T1000 (cell line): Measurements from ENCODE around the gene PPP4C.
A peak's percentile ranks its signal among the peaks of the same experiment; 100 is the strongest.

Experiments
- DNase-seq: peaks from one replicate; lab custom pipeline; 2025; ENCODE audit warnings: mixed read lengths; lab: John Stamatoyannopoulos, UW

The PPP4C gene

DNA sequence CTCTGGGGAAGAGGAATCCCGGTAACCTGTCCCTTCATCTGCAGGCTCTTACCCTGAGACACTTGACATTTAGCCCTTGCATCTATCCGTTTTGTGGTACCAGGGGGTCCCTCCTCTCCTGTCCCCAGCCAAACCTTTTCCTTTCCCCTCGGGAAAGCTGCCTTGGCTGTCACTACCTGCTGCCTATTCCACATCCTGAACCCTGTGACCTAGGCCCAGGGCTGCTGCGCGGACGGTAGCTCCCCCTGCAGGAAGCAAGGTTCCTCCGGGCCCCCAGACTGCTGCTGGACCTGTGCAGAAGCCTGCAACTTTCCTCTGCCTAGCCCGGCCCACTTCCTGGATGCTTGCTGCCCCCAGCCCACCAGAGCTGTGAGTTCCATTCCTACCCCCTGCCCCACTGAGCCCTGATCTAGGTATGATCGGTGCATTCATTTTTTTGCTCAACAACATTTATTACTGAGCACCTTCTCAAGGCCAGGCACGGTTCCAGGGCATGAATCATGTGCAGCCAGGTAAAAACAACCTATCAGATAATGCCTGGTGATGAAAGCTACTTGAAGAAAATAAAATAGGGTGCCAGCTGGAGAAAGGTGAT, 20.7 kb upstream of the PPP4C start:
- no peak for DNase-seq

DNA sequence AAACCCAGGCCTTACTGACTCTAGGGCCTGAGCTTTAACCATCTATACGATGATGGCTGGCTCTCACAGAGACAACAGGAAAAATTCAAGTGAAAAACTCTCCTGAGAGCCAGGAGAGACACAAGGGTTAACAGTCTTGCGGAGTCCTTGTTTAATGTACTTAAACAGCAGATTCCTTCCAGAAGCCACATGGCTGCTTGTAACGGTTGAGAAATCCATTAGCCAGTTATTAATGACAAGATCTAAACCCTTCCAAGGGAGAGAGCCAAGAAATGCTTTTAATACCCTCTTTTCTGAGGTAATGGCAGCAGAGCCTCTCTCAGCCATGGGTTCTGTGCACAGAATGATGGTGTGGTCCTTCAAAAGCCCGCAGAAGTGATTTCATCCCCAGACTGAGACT, 15.4 kb upstream of the PPP4C start:
- no peak for DNase-seq

- DNase-seq, result no peak
These were observed 14.8 kb upstream of the PPP4C start for GRCh38 chr16:30060836-30061554.

- no peak for DNase-seq
These were observed 12.4 kb upstream of the PPP4C start for GRCh38 chr16:30063278-30063892.

- no peak for DNase-seq
These were observed 11.7 kb upstream of the PPP4C start for GRCh38 chr16:30063893-30064728.

GRCh38 chr16:30064729-30065101, 11.1 kb upstream of the PPP4C start:
- no peak for DNase-seq

DNA sequence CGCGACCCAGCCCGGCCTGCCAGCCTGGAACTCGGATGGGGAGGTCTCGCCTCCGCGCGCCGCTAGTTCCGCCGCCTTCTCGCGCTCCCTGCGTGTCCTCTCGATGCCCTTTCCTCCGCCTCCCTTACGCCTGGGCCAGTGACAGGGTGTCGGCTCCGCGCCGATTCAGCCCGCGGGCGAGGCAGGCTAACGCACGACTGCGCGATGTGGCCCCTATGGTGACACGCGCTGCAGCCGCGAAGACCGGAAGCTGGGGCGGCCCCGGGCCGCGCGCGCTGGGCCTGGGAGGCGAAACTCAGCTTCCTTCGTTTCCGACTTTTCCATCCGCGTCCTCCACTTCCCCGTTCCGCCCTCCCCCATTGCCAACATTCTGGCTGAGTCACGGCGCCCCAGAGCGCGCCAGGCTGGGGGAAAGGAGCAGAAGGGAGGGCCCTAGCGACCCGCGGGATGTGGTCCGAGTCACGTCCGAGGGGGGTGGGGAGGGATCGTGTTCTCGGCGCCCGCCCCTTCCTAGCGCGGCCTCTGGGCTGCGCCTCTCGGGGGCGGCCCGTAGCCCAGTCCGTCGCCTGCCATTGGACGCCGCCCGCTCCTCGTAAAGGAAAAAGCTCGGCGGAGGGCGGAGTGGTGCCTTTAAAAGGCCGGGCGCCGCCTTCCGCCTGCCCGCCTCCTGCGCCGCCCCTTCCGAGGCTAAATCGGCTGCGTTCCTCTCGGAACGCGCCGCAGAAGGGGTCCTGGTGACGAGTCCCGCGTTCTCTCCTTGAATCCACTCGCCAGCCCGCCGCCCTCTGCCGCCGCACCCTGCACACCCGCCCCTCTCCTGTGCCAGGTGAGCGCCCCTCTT, 10.5 kb upstream of the PPP4C start, which contains the start of gene ALDOA:
Gene ALDOA (plus strand): TSS at position 659 of the 841 bp plus-strand sequence. CDS start 1,138 bp downstream, outside the sequence.
- peak; percentile 98 for DNase-seq

GRCh38 chr16:30065943-30066760, 9.6 kb upstream of the PPP4C start:
- DNase-seq, result no peak

- DNase-seq, result no peak
These were observed 8.8 kb upstream of the PPP4C start for GRCh38 chr16:30066761-30067583.

GRCh38 chr16:30067584-30067916, 8.2 kb upstream of the PPP4C start:
- no peak for DNase-seq

DNA sequence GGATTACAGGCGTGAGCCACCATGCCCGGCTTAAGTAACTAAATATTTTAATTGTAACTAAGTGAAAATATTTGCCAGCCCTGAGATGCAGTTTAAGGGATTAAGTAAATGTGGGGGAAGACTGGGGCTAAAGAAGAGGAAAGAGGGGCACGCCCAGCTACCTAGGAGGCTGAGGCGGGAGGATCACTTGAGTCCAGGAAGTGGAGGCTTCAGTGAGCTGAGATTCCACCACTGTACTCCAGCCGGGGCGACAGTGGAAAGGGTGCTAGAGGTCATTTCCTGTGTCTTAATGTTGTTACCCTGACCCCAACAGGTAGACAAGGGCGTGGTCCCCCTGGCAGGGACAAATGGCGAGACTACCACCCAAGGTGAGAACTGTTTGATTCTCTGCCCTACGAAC, 7.5 kb upstream of the PPP4C start:
- no peak for DNase-seq

GRCh38 chr16:30068750-30069610, 6.8 kb upstream of the PPP4C start:
- no peak for DNase-seq

DNA sequence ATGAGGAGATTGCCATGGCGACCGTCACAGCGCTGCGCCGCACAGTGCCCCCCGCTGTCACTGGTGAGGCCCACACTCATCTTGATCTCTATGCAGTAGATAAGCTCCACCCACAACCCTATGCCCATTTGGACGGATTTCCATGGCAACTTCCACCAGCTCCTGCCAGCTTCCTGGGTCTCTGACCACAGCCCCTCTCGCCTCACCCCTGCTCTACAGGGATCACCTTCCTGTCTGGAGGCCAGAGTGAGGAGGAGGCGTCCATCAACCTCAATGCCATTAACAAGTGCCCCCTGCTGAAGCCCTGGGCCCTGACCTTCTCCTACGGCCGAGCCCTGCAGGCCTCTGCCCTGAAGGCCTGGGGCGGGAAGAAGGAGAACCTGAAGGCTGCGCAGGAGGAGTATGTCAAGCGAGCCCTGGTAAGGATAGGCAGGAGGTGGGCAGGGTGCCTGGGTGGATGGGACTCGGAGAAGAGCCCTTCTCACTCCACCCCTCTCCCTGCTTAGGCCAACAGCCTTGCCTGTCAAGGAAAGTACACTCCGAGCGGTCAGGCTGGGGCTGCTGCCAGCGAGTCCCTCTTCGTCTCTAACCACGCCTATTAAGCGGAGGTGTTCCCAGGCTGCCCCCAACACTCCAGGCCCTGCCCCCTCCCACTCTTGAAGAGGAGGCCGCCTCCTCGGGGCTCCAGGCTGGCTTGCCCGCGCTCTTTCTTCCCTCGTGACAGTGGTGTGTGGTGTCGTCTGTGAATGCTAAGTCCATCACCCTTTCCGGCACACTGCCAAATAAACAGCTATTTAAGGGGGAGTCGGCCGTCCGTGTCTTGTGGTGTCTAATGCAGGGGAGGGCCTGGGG, 6.0 kb upstream of the PPP4C start:
- DNase-seq, result no peak

DNA sequence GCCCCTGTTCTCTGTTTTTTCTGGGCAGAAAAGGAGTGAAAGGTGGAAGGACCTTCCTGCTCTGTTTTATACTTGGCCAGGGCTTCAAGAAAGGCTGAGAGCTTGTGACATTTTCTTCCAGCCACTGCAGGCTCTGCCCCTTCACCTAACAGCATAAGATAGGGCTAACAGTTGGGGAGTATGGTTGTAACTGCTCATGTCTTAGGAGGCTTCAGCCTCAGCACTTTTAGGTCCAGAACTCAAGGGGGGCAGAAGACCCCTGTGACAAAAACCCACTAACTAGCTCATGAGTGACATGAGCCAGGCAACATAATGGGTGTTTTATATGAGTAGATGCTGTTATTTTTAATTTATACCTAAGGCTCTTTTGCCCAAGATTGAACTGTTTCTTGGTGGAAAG, 5.3 kb upstream of the PPP4C start:
- no peak for DNase-seq

GRCh38 chr16:30076276-30076791, 540 bp downstream of the PPP4C start:
- DNase-seq, result no peak

DNA sequence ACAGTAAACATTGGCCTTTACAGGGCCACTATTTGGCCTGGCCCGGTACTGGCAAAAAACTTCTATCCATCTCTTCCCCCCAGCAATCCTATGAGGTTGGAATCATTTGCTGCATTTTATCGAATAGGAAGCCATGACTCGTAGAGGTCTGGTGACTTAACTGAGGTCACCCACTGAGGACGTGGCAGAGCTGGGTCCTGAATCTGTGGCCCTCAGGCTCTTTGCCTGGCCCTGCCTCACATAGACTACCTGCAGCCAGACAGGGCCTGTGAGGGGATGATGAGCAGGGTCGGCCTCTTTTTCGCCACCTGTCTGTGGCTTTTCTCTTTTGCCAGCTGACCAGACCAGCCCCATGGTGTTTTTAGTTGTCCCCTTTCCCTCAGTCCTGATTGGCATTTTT, 1.9 kb downstream of the PPP4C start:
- no peak for DNase-seq

DNA sequence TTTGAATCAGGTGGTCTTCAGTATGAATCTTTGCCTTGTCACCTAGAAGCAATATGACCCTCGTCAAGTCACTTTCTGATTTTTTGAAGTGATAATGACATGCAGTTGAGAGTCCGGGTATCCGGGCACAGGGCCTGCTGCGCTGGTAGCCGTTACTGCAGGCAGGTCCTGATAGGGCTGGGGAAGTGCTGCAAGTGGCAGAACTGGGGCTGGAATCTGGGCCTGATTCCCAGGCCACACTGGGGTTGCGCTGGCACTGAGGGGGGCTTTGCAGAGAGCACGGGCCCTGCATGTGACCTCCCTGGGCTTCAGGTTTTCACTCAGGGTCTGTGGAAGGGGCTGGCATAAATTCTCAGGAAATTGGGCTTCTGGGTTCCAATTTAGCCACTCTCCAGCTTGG, 3.0 kb downstream of the PPP4C start:
- DNase-seq, result no peak

DNA sequence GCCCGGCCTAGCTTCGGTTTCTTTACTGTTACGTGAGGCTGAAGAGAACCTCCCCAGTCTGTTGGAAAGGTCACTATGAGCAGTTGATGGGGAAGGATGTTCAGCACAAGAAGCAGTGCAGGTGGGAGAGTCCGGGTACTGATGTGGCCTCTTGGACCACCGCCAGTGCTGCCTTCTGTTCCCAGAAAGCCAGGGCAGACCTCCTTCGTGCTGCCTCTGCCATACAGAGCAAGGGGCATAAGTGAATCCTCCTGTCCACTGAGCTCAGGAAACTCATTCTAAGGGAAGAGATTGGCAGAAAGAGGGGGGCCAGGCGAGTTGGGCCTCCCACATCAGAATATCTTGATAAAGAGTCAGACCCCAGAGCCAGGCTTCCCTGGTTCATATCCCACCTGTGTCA, 3.7 kb downstream of the PPP4C start:
- DNase-seq, result no peak
